GM19468 (cell line): Measurements from ENCODE around the gene JAK1.
A peak's percentile ranks its signal among the peaks of the same experiment; 100 is the strongest.

Experiments used
- ATAC-seq: cut with Tn5 transposase; IDR thresholded peaks from one replicate; pipeline ENCODE4 v1.9.1; 2021; ENCODE audit warnings: mild to moderate bottlenecking, moderate library complexity, moderate number of reproducible peaks; ENCODE audit not compliant: unreplicated experiment; ENCODE audit errors: extremely low read depth

JAK1 gene

GRCh38 chr1:64874666-64875065 is 91.7 kb downstream of the JAK1 start:
- no peak for ATAC-seq

GRCh38 chr1:64873576-64873975 is 92.8 kb downstream of the JAK1 start:
- ATAC-seq: no peak

DNA sequence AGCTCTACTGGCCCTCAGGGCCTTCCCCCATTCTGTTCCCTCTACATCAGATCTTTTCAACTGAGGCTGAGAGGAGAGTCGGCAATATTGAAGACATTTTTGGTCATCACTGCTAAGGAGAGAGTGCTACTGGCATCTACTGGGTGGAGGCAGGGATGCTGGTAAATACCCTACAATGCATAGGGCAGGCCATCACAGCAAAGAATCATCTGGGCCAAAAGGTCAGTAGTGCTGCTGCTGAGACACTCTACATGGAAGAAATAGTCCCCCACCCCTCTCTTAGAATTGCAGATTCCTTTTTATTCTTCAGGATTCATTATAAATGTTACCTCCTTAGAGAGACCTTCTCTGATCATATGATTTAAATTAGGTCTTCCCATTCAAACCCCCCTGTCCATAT is 94.3 kb downstream of the JAK1 start:
- ATAC-seq: no peak

DNA sequence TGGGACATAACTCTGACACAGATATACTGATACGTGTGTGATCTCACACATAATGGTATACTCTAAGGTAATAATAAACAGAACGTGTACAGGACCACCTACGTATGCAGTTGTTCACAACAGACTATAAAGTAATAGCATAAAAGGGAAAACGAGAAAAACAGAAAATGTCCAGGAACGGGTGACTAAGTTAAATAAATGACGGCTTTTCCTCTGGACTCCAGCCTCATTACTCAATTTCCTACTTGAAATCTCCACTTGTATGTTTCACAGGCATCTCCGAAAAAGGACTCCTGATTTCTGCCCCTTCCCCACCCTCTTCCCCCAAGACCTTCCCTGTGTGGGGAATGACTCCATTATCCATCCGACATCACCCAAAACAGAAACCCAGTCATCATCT is 95.1 kb downstream of the JAK1 start:
- ATAC-seq: no peak

- ATAC-seq: no peak
These were observed 99.1 kb downstream of the JAK1 start for GRCh38 chr1:64867266-64867665.

GRCh38 chr1:64866689-64867088 is 99.7 kb downstream of the JAK1 start:
- ATAC-seq: no peak

- ATAC-seq: no peak
These were observed 101.1 kb downstream of the JAK1 start for GRCh38 chr1:64865105-64865757.

GRCh38 chr1:64864018-64864940 is 102.1 kb downstream of the JAK1 start:
- ATAC-seq: peak; percentile 100

DNA sequence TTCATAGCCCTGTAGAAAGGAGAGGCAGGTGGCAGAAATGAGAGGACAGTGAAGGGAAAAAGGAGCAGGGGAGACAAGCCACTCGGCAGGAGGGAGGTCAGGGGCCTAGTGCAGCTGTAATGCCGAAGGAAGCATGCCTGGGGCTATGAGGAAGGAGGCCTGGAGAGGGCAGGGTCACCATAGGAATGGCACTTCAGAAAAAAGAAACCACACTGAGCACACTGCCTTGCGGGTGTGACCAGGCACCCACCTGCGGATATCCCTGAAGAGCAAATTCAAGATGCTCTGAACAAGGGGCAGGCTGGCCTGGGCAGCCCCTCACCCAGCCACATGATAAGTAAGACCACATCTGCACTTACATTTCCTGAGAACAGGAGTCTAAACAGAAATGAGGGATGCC is 104.7 kb downstream of the JAK1 start:
- no peak for ATAC-seq

DNA sequence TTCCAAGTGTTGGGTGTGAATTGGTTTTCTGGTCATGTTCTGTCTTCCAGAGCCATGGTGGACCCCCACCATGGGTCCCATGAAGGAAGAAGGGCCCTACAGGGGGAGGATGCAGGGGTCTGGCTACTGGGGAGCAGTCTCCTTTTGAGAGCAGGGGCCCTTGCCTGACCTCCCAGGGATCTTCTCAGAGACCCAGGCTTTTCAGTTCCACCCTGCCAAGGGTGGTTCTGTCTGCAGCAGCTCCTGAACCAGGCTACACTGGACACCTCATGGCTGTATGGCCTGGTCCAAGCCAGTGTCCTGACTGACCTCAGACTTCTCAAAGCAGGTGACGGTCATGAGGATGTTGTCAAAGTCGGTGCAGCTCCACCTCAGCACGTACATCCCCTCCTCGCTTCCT is 109.0 kb downstream of the JAK1 start:
- ATAC-seq: no peak

GRCh38 chr1:64856553-64856952 is 109.8 kb downstream of the JAK1 start:
- no peak for ATAC-seq

- no peak for ATAC-seq
These were observed 110.8 kb downstream of the JAK1 start for GRCh38 chr1:64855557-64855956.

DNA sequence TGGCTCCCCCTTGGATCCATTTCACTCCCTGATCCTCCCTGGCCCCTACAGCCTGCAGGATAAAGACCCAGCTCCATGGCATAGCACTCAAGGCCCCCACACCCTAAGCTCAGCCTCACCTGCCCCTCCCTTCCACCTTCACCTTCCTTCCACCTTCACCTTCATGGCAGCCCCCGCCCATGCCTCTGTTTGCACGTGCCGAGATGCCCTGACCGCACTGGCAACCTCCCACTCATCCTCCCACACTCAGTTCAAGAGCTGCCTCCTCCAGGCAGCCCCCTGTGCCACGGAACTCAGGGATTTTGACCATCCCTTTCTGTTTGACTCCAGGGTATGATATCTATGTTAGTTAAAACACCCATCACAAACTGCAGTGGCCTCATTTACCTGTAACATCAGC is 111.7 kb downstream of the JAK1 start:
- no peak for ATAC-seq

GRCh38 chr1:64851664-64852063 is 114.7 kb downstream of the JAK1 start:
- no peak for ATAC-seq

- ATAC-seq: no peak
These were observed 115.5 kb downstream of the JAK1 start for GRCh38 chr1:64850846-64851245.

- no peak for ATAC-seq
These were observed 116.4 kb downstream of the JAK1 start for GRCh38 chr1:64849942-64850341.

DNA sequence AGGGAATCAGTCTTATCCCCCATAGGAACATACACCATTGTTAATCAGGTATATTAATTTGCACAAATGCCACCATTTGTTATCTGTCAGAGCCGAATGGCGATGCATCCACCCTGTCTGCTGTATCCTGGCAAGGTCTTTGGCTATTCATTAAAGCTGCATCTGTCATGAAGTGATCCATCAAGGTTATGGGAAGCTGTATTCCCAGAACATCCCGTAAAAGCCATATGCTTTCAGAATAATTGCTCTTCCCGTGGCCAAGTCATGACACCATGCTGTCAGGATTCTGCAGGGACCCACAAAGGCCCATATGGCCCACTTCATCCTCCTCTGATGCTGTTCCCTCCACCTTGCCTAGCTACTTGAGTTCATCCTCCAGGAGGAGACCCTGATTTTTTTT is 117.5 kb downstream of the JAK1 start:
- ATAC-seq: no peak

DNA sequence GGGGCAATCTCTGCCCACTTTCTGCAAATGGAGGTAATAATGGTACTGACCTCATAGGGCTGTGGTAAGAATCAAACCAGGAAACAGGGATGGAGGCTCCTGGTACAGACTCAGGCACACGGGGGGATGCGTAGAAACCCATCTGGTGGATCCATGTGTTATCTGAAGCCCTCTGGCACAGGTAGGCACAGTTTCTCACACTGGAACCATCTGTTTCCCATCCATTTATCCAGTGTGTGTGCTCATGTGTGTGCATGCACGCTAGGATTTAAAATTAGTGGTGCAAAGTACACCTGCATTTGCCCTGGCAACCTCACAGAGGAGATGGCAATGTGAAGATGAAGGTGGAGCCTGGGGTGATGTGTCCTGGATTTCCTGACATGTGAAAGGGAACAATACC is 118.2 kb downstream of the JAK1 start:
- ATAC-seq: no peak

GRCh38 chr1:64847666-64848065 is 118.7 kb downstream of the JAK1 start:
- no peak for ATAC-seq

DNA sequence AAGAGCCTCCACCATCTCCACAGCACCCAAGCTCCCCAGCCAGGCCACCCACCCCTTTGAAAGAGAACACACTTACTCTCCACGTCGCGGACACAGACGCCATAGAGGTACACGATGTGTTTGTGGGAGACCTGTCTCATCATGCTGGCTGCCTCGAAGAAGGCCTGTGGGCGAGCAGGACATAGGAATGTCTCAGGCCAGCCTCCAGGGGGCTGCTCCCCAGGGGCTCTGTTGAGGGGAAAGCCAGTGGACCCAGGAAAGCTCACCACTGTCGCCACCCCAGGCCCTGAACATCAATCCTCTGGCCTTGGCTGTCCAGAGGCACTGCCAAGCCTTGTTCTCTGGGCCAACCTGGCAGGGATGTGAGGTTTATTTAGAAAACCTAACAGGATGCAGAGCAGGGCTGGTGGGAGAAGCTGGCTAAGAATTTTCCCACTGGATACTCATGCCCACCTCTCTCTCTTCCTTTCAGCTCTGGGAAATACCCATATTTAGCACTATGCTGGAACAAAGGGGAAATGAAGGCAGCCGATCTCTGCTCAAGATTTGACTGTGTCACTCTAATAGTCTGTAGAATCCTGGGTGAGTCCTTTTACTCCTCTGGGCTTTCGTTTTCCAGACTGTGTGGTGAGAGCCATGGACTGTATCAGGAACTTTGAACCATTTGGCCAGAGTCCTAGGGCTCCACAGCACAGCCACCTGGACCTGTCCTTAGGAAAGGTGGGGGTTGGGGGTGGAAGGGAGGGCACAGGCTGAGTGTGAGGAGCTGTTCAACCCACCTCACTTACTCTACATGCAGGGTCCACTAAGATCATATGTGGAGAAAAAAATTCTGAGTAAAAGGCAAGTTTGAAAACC is 119.5 kb downstream of the JAK1 start:
- ATAC-seq: no peak
